A549 (cell line): ENCODE measurements around the gene DST. TPM values are rescaled to one million over a fixed set of nuclear protein-coding genes. Genes with fewer than 3 reads are reported as not detected.

ENCODE experiments used
- ATAC-seq, 2 experiments: fragments of 200-7000 bp in 1 of 2; fragments of >200 bp in 1 of 2; cut with Nextera tagmentation in 1 of 2; cut with Tn5 transposase in 1 of 2; 3 replicates each; pipeline versions ENCODE4 v1.8.0 to v1.9.1; 2018 to 2020; ENCODE audit warnings: mild to moderate bottlenecking in 1 of 2, moderate library complexity in 1 of 2
- CTCF ChIA-PET: fragments of 300-600 bp; sonication (Branson Sonifier 250); formaldehyde crosslinking; extraction: SDS; loops from one replicate; lab custom pipeline; 2021; ENCODE audit warnings: antibody characterized with exemption, inconsistent platforms; lab: Yijun Ruan, JAX
- POLR2A ChIA-PET: fragments of 350-600 bp; formaldehyde crosslinking; extraction: SDS; loops from one replicate; lab custom pipeline; 2021; ENCODE audit warnings: antibody characterized with exemption, inconsistent platforms; lab: Yijun Ruan, JAX
- DNase-seq, 2 experiments: peaks; one replicate each; pipeline versions ENCODE4 v3.0.0 to v3.0.0-alpha.2; 2011 to 2016; ENCODE audit warnings: low read depth in 1 of 2, low spot score in 1 of 2
- FAIRE-seq: peaks from 2 replicates; lab custom pipeline; 2011; peaks lifted over from hg19 to GRCh38; lab: Jason Lieb, UNC
- H3K27ac ChIP-seq, 2 experiments: fragments of >200 bp; sonication (Bioruptor Twin); formaldehyde crosslinking; 3 replicates each; pipeline ENCODE4 v1.5.1; 2016 to 2017
- H3K4me1 ChIP-seq: fragments of >200 bp; sonication (Bioruptor Twin); formaldehyde crosslinking; 3 replicates; pipeline ENCODE4 v1.6.1; 2016
- H3K4me2 ChIP-seq: fragments of >200 bp; sonication (Bioruptor Twin); formaldehyde crosslinking; 3 replicates; pipeline ENCODE4 v1.6.1; 2016
- H3K4me3 ChIP-seq: fragments of >200 bp; sonication (Bioruptor Twin); formaldehyde crosslinking; 3 replicates; pipeline ENCODE4 v1.5.1; 2016
- H3K9me3 ChIP-seq: fragments of >200 bp; sonication (Bioruptor Twin); formaldehyde crosslinking; 3 replicates; pipeline ENCODE4 v1.6.1; 2016
- BHLHE40 ChIP-seq: IDR thresholded peaks from 2 replicates; pipeline ENCODE4 v1.6.1; 2012; ENCODE audit warnings: low read depth, low read length, inconsistent platforms
- CBX8 ChIP-seq: fragments of 200-600 bp; sonication (generic); IDR thresholded peaks from 2 replicates; pipeline ENCODE4 v1.6.1; 2016
- CHD4 ChIP-seq: fragments of 200-600 bp; sonication (generic); IDR thresholded peaks from 2 replicates; pipeline ENCODE4 v1.6.1; 2016; ENCODE audit warnings: antibody characterized with exemption, mild to moderate bottlenecking, borderline replicate concordance
- ESRRA ChIP-seq: fragments of 150-350 bp; IDR thresholded peaks from 2 replicates; pipeline ENCODE4 v1.6.1; 2014; ENCODE audit warnings: mild to moderate bottlenecking, low read length, borderline replicate concordance
- FOSL2 ChIP-seq, 2 experiments: fragments of 450-650 bp in 1 of 2; fragments of >200 bp in 1 of 2; sonication (Bioruptor Twin) in 1 of 2; formaldehyde crosslinking; IDR thresholded peaks; 2 replicates each; pipeline versions ENCODE4 v1.5.0 to v1.6.1; 2016 to 2020; ENCODE audit warnings: mild to moderate bottlenecking in 1 of 2, moderate library complexity in 1 of 2
- FOXS1 ChIP-seq: fragments of 250-450 bp; sonication (Bioruptor Pico); IDR thresholded peaks from 2 replicates; pipeline ENCODE4 v1.5.0; 2020; ENCODE audit warnings: mild to moderate bottlenecking, moderate library complexity
- GATA3 ChIP-seq: IDR thresholded peaks from 2 replicates; pipeline ENCODE4 v1.6.1; 2012; ENCODE audit warnings: borderline replicate concordance
- HOXB13 ChIP-seq: fragments of 250-450 bp; sonication (Bioruptor Pico); IDR thresholded peaks from 2 replicates; pipeline ENCODE4 v1.5.0; 2020; ENCODE audit warnings: low read depth, mild to moderate bottlenecking, moderate library complexity
- JUN ChIP-seq, 2 experiments: fragments of >200 bp; sonication (Bioruptor Twin); formaldehyde crosslinking; IDR thresholded peaks; 2 replicates in 1 of 2; 3 replicates in 1 of 2; pipeline ENCODE4 v1.6.1; 2016 to 2017
- KDM1A ChIP-seq: fragments of 200-600 bp; sonication (generic); IDR thresholded peaks from 2 replicates; pipeline ENCODE4 v1.6.1; 2016; ENCODE audit warnings: low read depth, mild to moderate bottlenecking
- MAFK ChIP-seq: fragments of 450-650 bp; IDR thresholded peaks from 2 replicates; pipeline ENCODE4 v1.6.1; 2014; ENCODE audit not compliant: partially characterized antibody
- MAZ ChIP-seq: fragments of 150-350 bp; IDR thresholded peaks from 2 replicates; pipeline ENCODE4 v1.6.1; 2014; ENCODE audit warnings: antibody characterized with exemption, low read depth, low read length, borderline replicate concordance
- MYC ChIP-seq: IDR thresholded peaks from 2 replicates; pipeline ENCODE4 v1.6.1; 2012; ENCODE audit warnings: mild to moderate bottlenecking, inconsistent platforms, low read length, improper control_type of control experiment, borderline replicate concordance
- NFE2L2 ChIP-seq: fragments of 150-350 bp; conservative IDR thresholded peaks from 2 replicates; pipeline ENCODE4 v1.6.1; 2014; ENCODE audit warnings: low read length
- NR3C1 ChIP-seq: fragments of >200 bp; sonication (Bioruptor Twin); formaldehyde crosslinking; IDR thresholded peaks from 3 replicates; pipeline ENCODE4 v1.6.1; 2017
- PHF8 ChIP-seq: fragments of 200-600 bp; sonication (generic); IDR thresholded peaks from 2 replicates; pipeline ENCODE4 v1.6.1; 2016; ENCODE audit warnings: low read depth, mild to moderate bottlenecking, antibody characterized with exemption, moderate library complexity, borderline replicate concordance
- POLR2AphosphoS2 ChIP-seq: conservative IDR thresholded peaks from 2 replicates; pipeline ENCODE4 v1.6.1; 2012; ENCODE audit warnings: low read length, improper control_type of control experiment, inconsistent platforms
- RCOR1 ChIP-seq: fragments of 150-350 bp; IDR thresholded peaks from 2 replicates; pipeline ENCODE4 v1.6.1; 2014; ENCODE audit warnings: antibody characterized with exemption, low read length, low read depth
- RNF2 ChIP-seq: fragments of 200-600 bp; sonication (generic); IDR thresholded peaks from 2 replicates; pipeline ENCODE4 v1.6.1; 2016; ENCODE audit warnings: low read depth, mild to moderate bottlenecking, antibody characterized with exemption, moderate library complexity, borderline replicate concordance
- TFCP2L1 ChIP-seq: fragments of 250-450 bp; sonication (Bioruptor Pico); IDR thresholded peaks from 2 replicates; pipeline ENCODE4 v1.5.0; 2021; ENCODE audit warnings: mild to moderate bottlenecking
- ZC3H11A ChIP-seq: fragments of 450-650 bp; IDR thresholded peaks from 2 replicates; pipeline ENCODE4 v1.6.1; 2014; ENCODE audit warnings: antibody characterized with exemption, mild to moderate bottlenecking
- ZFP36 ChIP-seq: fragments of 450-650 bp; IDR thresholded peaks from 2 replicates; pipeline ENCODE4 v1.6.1; 2014; ENCODE audit warnings: borderline replicate concordance; ENCODE audit not compliant: partially characterized antibody
- ZNF302 ChIP-seq: fragments of 250-450 bp; sonication (Bioruptor Pico); IDR thresholded peaks from 2 replicates; pipeline ENCODE4 v1.9.0; 2021; ENCODE audit warnings: inconsistent platforms, mild to moderate bottlenecking, moderate library complexity
- ZSCAN20 ChIP-seq: fragments of 250-450 bp; sonication (Bioruptor Pico); IDR thresholded peaks from 2 replicates; pipeline ENCODE4 v1.8.0; 2022; ENCODE audit warnings: mild to moderate bottlenecking, moderate library complexity
- WGBS: methylation state at CpG from one replicate; pipeline ENCODE4 v1.1.6; 2017; ENCODE audit errors: missing lambda C conversion rate; 5-methylcytosine and 5-hydroxymethylcytosine counted together
- polyA plus RNA-seq, 4 experiments: library from polyadenylated mRNA; depleted of rRNA in 3 of 4; stranded (reverse); fragments of >200 nt; fragmentation: RNase III in 1 of 4; extraction: RNeasy Plus Mini Kit Qiagen cat#74134 plus additional on column Dnase treatment in 1 of 4; gene quantifications; 2 replicates in 3 of 4; 3 replicates in 1 of 4; pipeline ENCODE4 v1.2.3, GENCODE V29; 2011 to 2017
- TF ChIP-seq, protein P1 (sequence below): fragments of >200 bp; sonication (Bioruptor Twin); formaldehyde crosslinking; IDR thresholded peaks from 3 replicates; pipeline ENCODE4 v1.6.1; 2016
- TF ChIP-seq, protein P2 (sequence below): IDR thresholded peaks from 2 replicates; pipeline ENCODE4 v1.6.1; 2012; ENCODE audit warnings: low read depth, borderline replicate concordance
- TF ChIP-seq, protein P3 (sequence below): fragments of >200 bp; sonication (Bioruptor Twin); formaldehyde crosslinking; IDR thresholded peaks from 3 replicates; pipeline ENCODE4 v1.5.1; 2016
- TF ChIP-seq, protein P4 (sequence below): fragments of >200 bp; sonication (Bioruptor Twin); formaldehyde crosslinking; IDR thresholded peaks from 2 replicates; pipeline ENCODE4 v1.6.1; 2016

The DST gene
- polyA plus RNA-seq, 2 of the 4 experiments (the other 2 are of a cell fraction), result 32.4 to 99.0 TPM

DNA sequence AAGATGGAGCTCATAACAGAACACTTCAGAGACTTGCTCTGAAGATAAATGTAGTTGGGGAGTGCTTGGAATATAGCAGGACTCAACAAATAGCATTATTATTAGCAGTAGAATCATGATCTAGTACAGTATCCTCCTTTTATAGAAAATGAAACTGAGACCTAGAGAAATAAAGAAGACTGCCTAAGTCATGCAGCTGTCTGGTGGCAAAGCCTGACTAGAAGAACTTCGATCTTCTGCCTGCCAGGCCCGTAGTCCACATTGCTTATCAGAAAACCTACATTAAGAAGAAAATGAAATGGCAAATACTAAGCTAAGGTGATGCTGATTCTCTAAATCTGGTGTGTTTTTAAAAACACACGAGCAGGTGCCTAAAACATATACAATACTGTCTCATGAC, 46.4 kb upstream of the DST start:
- CTCF ChIA-PET, result interaction anchor here (1.0 to 1.5 kb wide), 4 partner anchors 9 to 21 kb away, joined by 3 to 8 read pairs (median 3); no protein-coding TSS in a partner anchor
- H3K27ac ChIP-seq, result peak overlapping the region; percentile 13 to 61; a peak in 4 of 6 replicates

DNA sequence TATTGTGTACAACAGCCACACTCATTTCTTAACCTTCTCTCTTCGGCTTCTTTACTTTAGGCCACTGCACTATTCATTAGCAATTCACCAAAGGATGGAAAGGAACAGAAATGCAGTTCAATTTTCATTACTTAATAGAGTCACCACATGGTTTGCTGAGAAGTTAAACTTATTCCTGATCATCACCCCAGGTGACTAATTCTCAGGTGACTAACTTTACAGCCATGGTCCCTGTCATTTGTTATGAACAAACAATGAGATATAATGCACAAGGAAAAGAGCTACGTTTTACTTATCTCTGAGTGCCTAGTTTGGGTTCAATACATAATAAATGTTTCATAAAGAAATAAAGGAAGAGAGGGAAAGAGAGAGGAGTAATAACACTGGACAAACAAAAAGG, 45.8 kb upstream of the DST start:
- ATAC-seq (no peak), DNase-seq (no peak), FAIRE-seq (no peak)
- TF ChIP-seq RCOR1 (no peak), CHD4 (no peak), FOSL2 (IDR thresholded peaks at IDR 0.05) (no peak), FOSL2 (CRISPR knock-in tag; IDR thresholded peaks at IDR 0.05) (no peak), TFCP2L1 (CRISPR knock-in tag) (no peak), RNF2 (no peak), MAZ (no peak)
- TF ChIP-seq, protein P1, sequence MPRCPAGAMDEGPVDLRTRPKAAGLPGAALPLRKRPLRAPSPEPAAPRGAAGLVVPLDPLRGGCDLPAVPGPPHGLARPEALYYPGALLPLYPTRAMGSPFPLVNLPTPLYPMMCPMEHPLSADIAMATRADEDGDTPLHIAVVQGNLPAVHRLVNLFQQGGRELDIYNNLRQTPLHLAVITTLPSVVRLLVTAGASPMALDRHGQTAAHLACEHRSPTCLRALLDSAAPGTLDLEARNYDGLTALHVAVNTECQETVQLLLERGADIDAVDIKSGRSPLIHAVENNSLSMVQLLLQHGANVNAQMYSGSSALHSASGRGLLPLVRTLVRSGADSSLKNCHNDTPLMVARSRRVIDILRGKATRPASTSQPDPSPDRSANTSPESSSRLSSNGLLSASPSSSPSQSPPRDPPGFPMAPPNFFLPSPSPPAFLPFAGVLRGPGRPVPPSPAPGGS, result no peak
- TF ChIP-seq, protein P2, sequence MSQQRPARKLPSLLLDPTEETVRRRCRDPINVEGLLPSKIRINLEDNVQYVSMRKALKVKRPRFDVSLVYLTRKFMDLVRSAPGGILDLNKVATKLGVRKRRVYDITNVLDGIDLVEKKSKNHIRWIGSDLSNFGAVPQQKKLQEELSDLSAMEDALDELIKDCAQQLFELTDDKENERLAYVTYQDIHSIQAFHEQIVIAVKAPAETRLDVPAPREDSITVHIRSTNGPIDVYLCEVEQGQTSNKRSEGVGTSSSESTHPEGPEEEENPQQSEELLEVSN, result no peak
- TF ChIP-seq, protein P3, sequence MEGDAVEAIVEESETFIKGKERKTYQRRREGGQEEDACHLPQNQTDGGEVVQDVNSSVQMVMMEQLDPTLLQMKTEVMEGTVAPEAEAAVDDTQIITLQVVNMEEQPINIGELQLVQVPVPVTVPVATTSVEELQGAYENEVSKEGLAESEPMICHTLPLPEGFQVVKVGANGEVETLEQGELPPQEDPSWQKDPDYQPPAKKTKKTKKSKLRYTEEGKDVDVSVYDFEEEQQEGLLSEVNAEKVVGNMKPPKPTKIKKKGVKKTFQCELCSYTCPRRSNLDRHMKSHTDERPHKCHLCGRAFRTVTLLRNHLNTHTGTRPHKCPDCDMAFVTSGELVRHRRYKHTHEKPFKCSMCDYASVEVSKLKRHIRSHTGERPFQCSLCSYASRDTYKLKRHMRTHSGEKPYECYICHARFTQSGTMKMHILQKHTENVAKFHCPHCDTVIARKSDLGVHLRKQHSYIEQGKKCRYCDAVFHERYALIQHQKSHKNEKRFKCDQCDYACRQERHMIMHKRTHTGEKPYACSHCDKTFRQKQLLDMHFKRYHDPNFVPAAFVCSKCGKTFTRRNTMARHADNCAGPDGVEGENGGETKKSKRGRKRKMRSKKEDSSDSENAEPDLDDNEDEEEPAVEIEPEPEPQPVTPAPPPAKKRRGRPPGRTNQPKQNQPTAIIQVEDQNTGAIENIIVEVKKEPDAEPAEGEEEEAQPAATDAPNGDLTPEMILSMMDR, result no peak
- peaks cover 76% of the 10 kb centered on the region for H3K4me1 ChIP-seq
- ChIA-PET CTCF (interaction anchor here (1.0 to 1.5 kb wide), 5 partner anchors 10 to 21 kb away, joined by 3 to 8 read pairs (median 3); no protein-coding TSS in a partner anchor), POLR2A (no interaction called here)
- H3K9me3 ChIP-seq, result no peaks in the 10 kb centered on the region
- peak overlapping the region in 1 of 2 experiments; percentile 61; a peak in 3 of 6 replicates for H3K27ac ChIP-seq
- no peak overlapping the region for H3K4me3 ChIP-seq
- H3K4me2 ChIP-seq, result peak overlapping the region; percentile 79
- WGBS, result 42% methylated on average over 2 of the region's 2 CpGs

More for the DNA sequence above, 46.4 kb upstream of the DST start:
- Histone ChIP-seq H3K4me2 (peak overlapping the region; percentile 79), H3K4me3 (no peak overlapping the region), H3K9me3 (no peaks in the 10 kb centered on the region), H3K4me1 (peaks cover 74% of the 10 kb centered on the region)
- DNase-seq (no peak), FAIRE-seq (no peak), ATAC-seq (no peak)
- POLR2A ChIA-PET, result no interaction called here
- TF ChIP-seq ZSCAN20 (CRISPR knock-in tag) (no peak), BHLHE40 (no peak), ESRRA (no peak), FOXS1 (no peak), NR3C1 (no peak), MAFK (no peak), ZNF302 (CRISPR knock-in tag) (no peak), PHF8 (no peak), NFE2L2 (no peak), ZC3H11A (no peak), KDM1A (no peak), POLR2AphosphoS2 (no peak), ZFP36 (no peak), JUN (IDR thresholded peaks at IDR 0.05) (no peak), MAZ (no peak), HOXB13 (no peak), GATA3 (no peak), MYC (no peak), CBX8 (no peak)
- TF ChIP-seq, protein P4, sequence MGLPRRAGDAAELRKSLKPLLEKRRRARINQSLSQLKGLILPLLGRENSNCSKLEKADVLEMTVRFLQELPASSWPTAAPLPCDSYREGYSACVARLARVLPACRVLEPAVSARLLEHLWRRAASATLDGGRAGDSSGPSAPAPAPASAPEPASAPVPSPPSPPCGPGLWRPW, result no peak
- WGBS, result 72% methylated on average over 3 of the region's 3 CpGs
